Ishikawa (cell line): ENCODE data around the gene GPR146.

ENCODE experiments used
- EP300 ChIP-seq: IDR thresholded peaks from 2 replicates; pipeline ENCODE4 v1.6.1; 2012; ENCODE audit warnings: borderline replicate concordance
- YY1 ChIP-seq: IDR thresholded peaks from 2 replicates; pipeline ENCODE4 v1.6.1; 2012; ENCODE audit warnings: low read depth
- TF ChIP-seq, protein P1 (sequence below): IDR thresholded peaks from 2 replicates; pipeline ENCODE4 v1.6.1; 2012
- TF ChIP-seq, protein P2 (sequence below): IDR thresholded peaks from 2 replicates; pipeline ENCODE4 v1.6.1; 2012

DNA sequence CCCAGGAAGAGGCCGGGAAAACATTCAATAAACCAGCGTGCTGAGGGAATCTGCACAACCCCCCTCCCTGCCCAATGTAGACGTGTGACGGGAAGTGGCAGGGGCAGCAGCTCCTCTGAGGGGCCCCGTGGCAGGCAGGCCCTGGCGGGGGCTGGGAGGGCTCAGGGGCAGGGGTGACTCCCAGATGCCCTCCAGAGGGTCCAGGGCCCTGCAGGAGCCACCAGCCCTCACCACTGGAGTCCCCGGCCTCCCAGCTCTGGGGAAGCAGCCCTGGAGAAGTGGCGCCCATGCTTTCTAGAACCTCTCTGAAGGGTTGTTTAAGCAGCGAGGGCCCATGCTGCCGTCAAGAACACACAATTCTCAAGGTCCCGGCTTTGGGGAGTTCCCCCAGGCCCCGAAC, 35.2 kb downstream of the GPR146 start:
- no peak for TF ChIP-seq EP300
- TF ChIP-seq YY1 = no peak
- TF ChIP-seq, protein P1, sequence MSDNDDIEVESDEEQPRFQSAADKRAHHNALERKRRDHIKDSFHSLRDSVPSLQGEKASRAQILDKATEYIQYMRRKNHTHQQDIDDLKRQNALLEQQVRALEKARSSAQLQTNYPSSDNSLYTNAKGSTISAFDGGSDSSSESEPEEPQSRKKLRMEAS = no peak
- TF ChIP-seq, protein P2, sequence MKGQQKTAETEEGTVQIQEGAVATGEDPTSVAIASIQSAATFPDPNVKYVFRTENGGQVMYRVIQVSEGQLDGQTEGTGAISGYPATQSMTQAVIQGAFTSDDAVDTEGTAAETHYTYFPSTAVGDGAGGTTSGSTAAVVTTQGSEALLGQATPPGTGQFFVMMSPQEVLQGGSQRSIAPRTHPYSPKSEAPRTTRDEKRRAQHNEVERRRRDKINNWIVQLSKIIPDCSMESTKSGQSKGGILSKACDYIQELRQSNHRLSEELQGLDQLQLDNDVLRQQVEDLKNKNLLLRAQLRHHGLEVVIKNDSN = no peak
